NT2/D1 (cell line): ENCODE data around the gene VPS35.

ENCODE experiments used
- SUZ12 ChIP-seq: IDR thresholded peaks from 2 replicates; pipeline ENCODE4 v1.6.1; 2011; ENCODE audit not compliant: insufficient read length, insufficient read depth; ENCODE audit errors: extremely low read depth
- ZNF274 ChIP-seq: IDR thresholded peaks from 2 replicates; pipeline ENCODE4 v1.6.1; 2011; ENCODE audit warnings: mild to moderate bottlenecking, low read depth, low read length

GRCh38 chr16:46727630-46728029, 38.7 kb upstream of the VPS35 start:
- TF ChIP-seq ZNF274 = no peak
- no peak for TF ChIP-seq SUZ12
